Skeletal muscle tissue (tissue), 4 donors: ENCODE measurements around the gene PSMD7. TPM values are rescaled to one million over a fixed set of nuclear protein-coding genes. Genes with fewer than 3 reads are reported as not detected.

ENCODE experiments used
- H3K27ac ChIP-seq: one replicate; pipeline ENCODE4 v1.7.0; 2013; ENCODE audit warnings: mild to moderate bottlenecking, low read depth, low read length, inconsistent platforms
- H3K27me3 ChIP-seq, 3 donors: one replicate each; pipeline ENCODE4 v1.7.0; 2013; ENCODE audit warnings: low read length in 3 of 3; ENCODE audit not compliant: control insufficient read depth in 3 of 3, insufficient read depth in 3 of 3
- H3K36me3 ChIP-seq, 3 donors: one replicate each; pipeline ENCODE4 v1.7.0; 2013; ENCODE audit warnings: low read length in 3 of 3; ENCODE audit not compliant: control insufficient read depth in 3 of 3, insufficient read depth in 3 of 3
- H3K4me1 ChIP-seq, 3 donors: one replicate each; pipeline ENCODE4 v1.7.0; 2013; ENCODE audit warnings: low read length in 3 of 3, mild to moderate bottlenecking in 3 of 3; ENCODE audit not compliant: control insufficient read depth in 3 of 3, insufficient read depth in 3 of 3
- H3K4me3 ChIP-seq, 3 donors: one replicate each; pipeline ENCODE4 v1.7.0; 2013; ENCODE audit warnings: low read length in 3 of 3
- H3K9ac ChIP-seq, 3 donors: one replicate each; pipeline ENCODE4 v1.7.0; 2013; ENCODE audit warnings: low read length in 3 of 3, mild to moderate bottlenecking in 3 of 3, moderate library complexity in 2 of 3, low read depth in 1 of 3
- H3K9me3 ChIP-seq, 3 donors: one replicate each; pipeline ENCODE4 v1.7.0; 2013; ENCODE audit warnings: low read length in 3 of 3; ENCODE audit not compliant: control insufficient read depth in 3 of 3
- total RNA-seq: library from RNA; depleted of rRNA; stranded (reverse); fragments of >200 nt; gene quantifications from one replicate; pipeline ENCODE4 v1.2.3, GENCODE V29; 2014
- donor health status: Osteomylitis.

PSMD7 gene
- total RNA-seq, result 40.7 TPM

GRCh38 chr16:74296432-74297144 lies at the start of gene PSMD7:
TSS of gene PSMD7 (plus strand) at chr16:74296814. CDS start at chr16:74296915, 101 bp downstream.
- peak within 1 kb of the TSS; percentile 94 to 100 (median 98) for H3K4me3 ChIP-seq
- peaks cover 13 to 34% (median 26%) of the 10 kb centered on the region in 3 donors for H3K4me1 ChIP-seq
- H3K9me3 ChIP-seq, result peaks cover 0 to 3% (median 3%) of the 10 kb centered on the region in 3 donors
- peaks cover 8 to 29% (median 24%) of the 10 kb centered on the region in 3 donors for H3K36me3 ChIP-seq
- no peaks in the 10 kb centered on the region for H3K27me3 ChIP-seq
- peak within 1 kb of the TSS; percentile 96 to 98 (median 97) for H3K9ac ChIP-seq
- peak within 1 kb of the TSS; percentile 97 for H3K27ac ChIP-seq

GRCh38 chr16:74249254-74249653 lies 47.4 kb upstream of the PSMD7 start:
- Histone ChIP-seq H3K4me1 (no peaks in the 10 kb centered on the region), H3K4me3 (no peak overlapping the region)

GRCh38 chr16:74249846-74250245 lies 46.8 kb upstream of the PSMD7 start:
- Histone ChIP-seq H3K4me3 (no peak overlapping the region), H3K27ac (no peak overlapping the region), H3K9me3 (no peaks in the 10 kb centered on the region), H3K4me1 (no peaks in the 10 kb centered on the region), H3K27me3 (no peaks in the 10 kb centered on the region), H3K36me3 (no peaks in the 10 kb centered on the region), H3K9ac (no peak overlapping the region)

More at GRCh38 chr16:74249254-74249653, 47.4 kb upstream of the PSMD7 start:
- Histone ChIP-seq H3K9ac (no peak overlapping the region), H3K27ac (no peak overlapping the region), H3K9me3 (no peaks in the 10 kb centered on the region), H3K27me3 (no peaks in the 10 kb centered on the region), H3K36me3 (no peaks in the 10 kb centered on the region)

GRCh38 chr16:74252329-74252728 lies 44.3 kb upstream of the PSMD7 start:
- Histone ChIP-seq H3K9me3 (no peaks in the 10 kb centered on the region), H3K36me3 (no peaks in the 10 kb centered on the region), H3K9ac (no peak overlapping the region), H3K4me3 (no peak overlapping the region), H3K27me3 (no peaks in the 10 kb centered on the region), H3K27ac (no peak overlapping the region), H3K4me1 (no peaks in the 10 kb centered on the region)

- Histone ChIP-seq H3K4me1 (no peaks in the 10 kb centered on the region), H3K4me3 (no peak overlapping the region), H3K9ac (no peak overlapping the region), H3K9me3 (no peaks in the 10 kb centered on the region), H3K27ac (no peak overlapping the region), H3K36me3 (no peaks in the 10 kb centered on the region), H3K27me3 (no peaks in the 10 kb centered on the region)
Measured at GRCh38 chr16:74253161-74253938, 43.3 kb upstream of the PSMD7 start.

- H3K4me3 ChIP-seq, result no peak overlapping the region
- H3K9me3 ChIP-seq, result no peaks in the 10 kb centered on the region
- H3K9ac ChIP-seq, result no peak overlapping the region
- H3K4me1 ChIP-seq, result no peaks in the 10 kb centered on the region
- H3K36me3 ChIP-seq, result no peaks in the 10 kb centered on the region
- H3K27ac ChIP-seq, result no peak overlapping the region
- no peaks in the 10 kb centered on the region for H3K27me3 ChIP-seq
Measured at GRCh38 chr16:74257061-74257460, 39.6 kb upstream of the PSMD7 start.

GRCh38 chr16:74261068-74261467 lies 35.5 kb upstream of the PSMD7 start:
- Histone ChIP-seq H3K9ac (no peak overlapping the region), H3K27me3 (peaks cover 0 to 2% (median 0%) of the 10 kb centered on the region in 3 donors), H3K36me3 (no peaks in the 10 kb centered on the region), H3K9me3 (no peaks in the 10 kb centered on the region), H3K4me3 (no peak overlapping the region), H3K27ac (no peak overlapping the region), H3K4me1 (no peaks in the 10 kb centered on the region)

- Histone ChIP-seq H3K9ac (no peak overlapping the region), H3K4me1 (no peaks in the 10 kb centered on the region), H3K36me3 (no peaks in the 10 kb centered on the region), H3K4me3 (no peak overlapping the region), H3K9me3 (no peaks in the 10 kb centered on the region), H3K27ac (no peak overlapping the region), H3K27me3 (peaks cover 0 to 2% (median 0%) of the 10 kb centered on the region in 3 donors)
Measured at GRCh38 chr16:74264811-74265210, 31.8 kb upstream of the PSMD7 start.

GRCh38 chr16:74268372-74268782 lies 28.2 kb upstream of the PSMD7 start:
- Histone ChIP-seq H3K27ac (no peak overlapping the region), H3K36me3 (no peaks in the 10 kb centered on the region), H3K27me3 (no peaks in the 10 kb centered on the region), H3K4me3 (no peak overlapping the region), H3K9ac (no peak overlapping the region), H3K9me3 (no peaks in the 10 kb centered on the region), H3K4me1 (no peaks in the 10 kb centered on the region)

- H3K27ac ChIP-seq, result no peak overlapping the region
- no peak overlapping the region for H3K9ac ChIP-seq
- no peaks in the 10 kb centered on the region for H3K27me3 ChIP-seq
- no peaks in the 10 kb centered on the region for H3K9me3 ChIP-seq
- H3K4me1 ChIP-seq, result no peaks in the 10 kb centered on the region
- H3K36me3 ChIP-seq, result no peaks in the 10 kb centered on the region
- H3K4me3 ChIP-seq, result no peak overlapping the region
Measured at GRCh38 chr16:74271872-74272271, 24.7 kb upstream of the PSMD7 start.
